ENCODE results near the gene KPNA6.

The KPNA6 gene

DNA sequence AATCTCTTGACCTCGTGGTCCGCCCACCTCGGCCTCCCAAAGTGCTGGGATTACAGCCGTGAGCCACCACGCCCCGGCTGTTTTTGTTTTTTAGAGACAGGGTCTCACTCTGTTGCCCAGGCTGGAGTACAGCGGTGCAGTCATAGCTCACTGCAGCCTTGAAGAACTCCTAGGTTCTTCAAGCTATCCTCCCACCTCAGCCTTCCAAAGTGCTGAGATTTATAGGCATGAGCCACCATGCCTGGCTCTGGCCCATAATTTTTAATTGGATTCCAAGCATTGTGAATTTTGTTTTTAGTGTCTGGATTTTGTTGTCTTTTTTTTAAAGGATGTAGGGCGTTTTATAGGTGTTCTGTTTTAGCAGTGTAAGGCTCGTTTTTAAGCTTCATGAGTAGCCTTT, 43.0 kb downstream of the KPNA6 start:
- H3K79me2 ChIP-seq (ENCODE audit: insufficient read depth, low read length), result peaks cover 61% of the 10 kb centered on the region
- H3F3A ChIP-seq (ENCODE audit: insufficient read depth, low read length), result no peaks in the 10 kb centered on the region
- no peak overlapping the region for H3K4me3 ChIP-seq (ENCODE audit: low read depth, low read length, poor library complexity, severe bottlenecking)
- H3K27me3 ChIP-seq (ENCODE audit: insufficient read depth, low read length), result no peaks in the 10 kb centered on the region
- TF ChIP-seq, protein P1, sequence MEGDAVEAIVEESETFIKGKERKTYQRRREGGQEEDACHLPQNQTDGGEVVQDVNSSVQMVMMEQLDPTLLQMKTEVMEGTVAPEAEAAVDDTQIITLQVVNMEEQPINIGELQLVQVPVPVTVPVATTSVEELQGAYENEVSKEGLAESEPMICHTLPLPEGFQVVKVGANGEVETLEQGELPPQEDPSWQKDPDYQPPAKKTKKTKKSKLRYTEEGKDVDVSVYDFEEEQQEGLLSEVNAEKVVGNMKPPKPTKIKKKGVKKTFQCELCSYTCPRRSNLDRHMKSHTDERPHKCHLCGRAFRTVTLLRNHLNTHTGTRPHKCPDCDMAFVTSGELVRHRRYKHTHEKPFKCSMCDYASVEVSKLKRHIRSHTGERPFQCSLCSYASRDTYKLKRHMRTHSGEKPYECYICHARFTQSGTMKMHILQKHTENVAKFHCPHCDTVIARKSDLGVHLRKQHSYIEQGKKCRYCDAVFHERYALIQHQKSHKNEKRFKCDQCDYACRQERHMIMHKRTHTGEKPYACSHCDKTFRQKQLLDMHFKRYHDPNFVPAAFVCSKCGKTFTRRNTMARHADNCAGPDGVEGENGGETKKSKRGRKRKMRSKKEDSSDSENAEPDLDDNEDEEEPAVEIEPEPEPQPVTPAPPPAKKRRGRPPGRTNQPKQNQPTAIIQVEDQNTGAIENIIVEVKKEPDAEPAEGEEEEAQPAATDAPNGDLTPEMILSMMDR (IDR thresholded peaks at IDR 0.05; ENCODE audit: low read length), result no peak
- TF ChIP-seq EZH2 (IDR thresholded peaks at IDR 0.05; ENCODE audit: borderline replicate concordance, low read length), result no peak
- H3K9me3 ChIP-seq (ENCODE audit: low read length), result no peaks in the 10 kb centered on the region
- H3K4me2 ChIP-seq (ENCODE audit: low read length), result no peak overlapping the region
- H3K27ac ChIP-seq (ENCODE audit: low read depth, low read length, poor library complexity, severe bottlenecking), result no peak overlapping the region
- no peaks in the 10 kb centered on the region for H3K9me2 ChIP-seq (ENCODE audit: low read depth, low read length)
- H3K9ac ChIP-seq (ENCODE audit: low read length), result no peak overlapping the region
- H3K4me1 ChIP-seq (ENCODE audit: insufficient read depth, low read length, severe bottlenecking), result peaks cover 11% of the 10 kb centered on the region
- no peaks in the 10 kb centered on the region for H4K20me1 ChIP-seq (ENCODE audit: insufficient read depth, low read length)
- peaks cover 31% of the 10 kb centered on the region for H3K36me3 ChIP-seq (ENCODE audit: insufficient read depth, low read length)
- no peak overlapping the region for H2AFZ ChIP-seq (ENCODE audit: low read length)

- no peaks in the 10 kb centered on the region for H3K27me3 ChIP-seq (ENCODE audit: insufficient read depth, low read length)
- H3K9ac ChIP-seq (ENCODE audit: low read length), result no peak overlapping the region
- H3K9me3 ChIP-seq (ENCODE audit: low read length), result no peaks in the 10 kb centered on the region
- H3K27ac ChIP-seq (ENCODE audit: low read depth, low read length, poor library complexity, severe bottlenecking), result no peak overlapping the region
- peaks cover 56% of the 10 kb centered on the region for H3K79me2 ChIP-seq (ENCODE audit: insufficient read depth, low read length)
- H3K4me3 ChIP-seq (ENCODE audit: low read depth, low read length, poor library complexity, severe bottlenecking), result no peak overlapping the region
- H3K36me3 ChIP-seq (ENCODE audit: insufficient read depth, low read length), result peaks cover 36% of the 10 kb centered on the region
- peaks cover 11% of the 10 kb centered on the region for H3K4me1 ChIP-seq (ENCODE audit: insufficient read depth, low read length, severe bottlenecking)
- H3K4me2 ChIP-seq (ENCODE audit: low read length), result no peak overlapping the region
- no peak overlapping the region for H2AFZ ChIP-seq (ENCODE audit: low read length)
- TF ChIP-seq, protein P1 (IDR thresholded peaks at IDR 0.05; ENCODE audit: low read length), result no peak
- no peak for TF ChIP-seq EZH2 (IDR thresholded peaks at IDR 0.05; ENCODE audit: borderline replicate concordance, low read length)
- no peaks in the 10 kb centered on the region for H3K9me2 ChIP-seq (ENCODE audit: low read depth, low read length)
- no peaks in the 10 kb centered on the region for H3F3A ChIP-seq (ENCODE audit: insufficient read depth, low read length)
- H4K20me1 ChIP-seq (ENCODE audit: insufficient read depth, low read length), result no peaks in the 10 kb centered on the region
Observed at GRCh38 chr1:32151319-32151787, 43.5 kb downstream of the KPNA6 start.

DNA sequence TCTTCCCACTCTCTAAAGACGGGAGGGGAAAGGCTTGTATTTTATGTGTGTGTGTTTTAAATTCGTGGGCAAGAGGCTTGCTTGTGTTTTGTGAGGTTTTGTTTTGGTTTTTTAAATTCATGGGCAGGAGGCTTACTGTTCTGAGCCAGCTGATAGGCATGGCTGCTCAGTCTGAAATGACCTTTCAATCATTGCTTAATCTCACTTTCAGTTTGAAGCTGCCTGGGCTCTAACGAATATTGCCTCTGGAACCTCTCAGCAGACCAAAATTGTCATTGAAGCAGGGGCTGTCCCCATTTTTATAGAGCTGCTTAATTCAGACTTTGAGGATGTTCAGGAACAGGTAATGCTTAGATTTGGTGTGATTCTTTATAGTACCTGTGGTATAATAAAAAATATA, 51.3 kb downstream of the KPNA6 start:
- Histone ChIP-seq H3K4me2 (ENCODE audit: low read length) (no peak overlapping the region), H3K9ac (ENCODE audit: low read length) (no peak overlapping the region), H3K4me3 (ENCODE audit: low read depth, low read length, poor library complexity, severe bottlenecking) (no peak overlapping the region), H3F3A (ENCODE audit: insufficient read depth, low read length) (no peaks in the 10 kb centered on the region), H3K27me3 (ENCODE audit: insufficient read depth, low read length) (no peaks in the 10 kb centered on the region), H3K4me1 (ENCODE audit: insufficient read depth, low read length, severe bottlenecking) (peaks cover 3% of the 10 kb centered on the region), H3K9me2 (ENCODE audit: low read depth, low read length) (no peaks in the 10 kb centered on the region), H3K36me3 (ENCODE audit: insufficient read depth, low read length) (peaks cover 86% of the 10 kb centered on the region), H3K79me2 (ENCODE audit: insufficient read depth, low read length) (no peaks in the 10 kb centered on the region), H2AFZ (ENCODE audit: low read length) (no peak overlapping the region), H3K9me3 (ENCODE audit: low read length) (no peaks in the 10 kb centered on the region), H3K27ac (ENCODE audit: low read depth, low read length, poor library complexity, severe bottlenecking) (no peak overlapping the region), H4K20me1 (ENCODE audit: insufficient read depth, low read length) (no peaks in the 10 kb centered on the region)
- TF ChIP-seq, protein P1 (IDR thresholded peaks at IDR 0.05; ENCODE audit: low read length), result no peak
